K562 (cell line): ENCODE measurements around the gene RALGAPB.

Source experiments
- CCNT2 ChIP-seq: IDR thresholded peaks from 2 replicates; pipeline ENCODE4 v1.6.1; 2011; ENCODE audit warnings: borderline replicate concordance, low read depth, mild to moderate bottlenecking, moderate library complexity, mixed read lengths, low read length; ENCODE audit not compliant: insufficient read length; ENCODE audit errors: extremely low read depth
- CTCF ChIP-seq, 3 experiments: IDR thresholded peaks in 2 of 3; conservative IDR thresholded peaks in 1 of 3; 2 replicates each; pipeline ENCODE4 v1.5.1; 2011 to 2012; ENCODE audit warnings: low read length in 3 of 3, mild to moderate bottlenecking in 3 of 3, control low read depth in 2 of 3, improper control_type of control experiment in 1 of 3, inconsistent platforms in 1 of 3, low read depth in 1 of 3, mixed read lengths in 1 of 3, moderate library complexity in 1 of 3; ENCODE audit not compliant: insufficient read depth in 2 of 3
- EZH2 ChIP-seq: IDR thresholded peaks from 2 replicates; pipeline ENCODE4 v1.6.1; 2012; ENCODE audit warnings: low read depth, mild to moderate bottlenecking, inconsistent platforms, low read length, borderline replicate concordance
- POLR2AphosphoS5 ChIP-seq: IDR thresholded peaks from 2 replicates; pipeline ENCODE4 v1.6.1; 2011; ENCODE audit warnings: mild to moderate bottlenecking, low read depth, low read length, moderate library complexity; ENCODE audit not compliant: control insufficient read depth, insufficient read depth
- SIRT6 ChIP-seq: IDR thresholded peaks from one replicate; pipeline ENCODE4 v1.6.1; 2012; ENCODE audit warnings: low read depth, mild to moderate bottlenecking, control low read depth, inconsistent platforms, low read length, moderate library complexity
- ZNF609 ChIP-seq: sonication (generic); formaldehyde crosslinking; IDR thresholded peaks from 2 replicates; pipeline ENCODE4 v1.8.1; 2023; ENCODE audit warnings: missing genetic modification reagents, mild to moderate bottlenecking, borderline replicate concordance

DNA sequence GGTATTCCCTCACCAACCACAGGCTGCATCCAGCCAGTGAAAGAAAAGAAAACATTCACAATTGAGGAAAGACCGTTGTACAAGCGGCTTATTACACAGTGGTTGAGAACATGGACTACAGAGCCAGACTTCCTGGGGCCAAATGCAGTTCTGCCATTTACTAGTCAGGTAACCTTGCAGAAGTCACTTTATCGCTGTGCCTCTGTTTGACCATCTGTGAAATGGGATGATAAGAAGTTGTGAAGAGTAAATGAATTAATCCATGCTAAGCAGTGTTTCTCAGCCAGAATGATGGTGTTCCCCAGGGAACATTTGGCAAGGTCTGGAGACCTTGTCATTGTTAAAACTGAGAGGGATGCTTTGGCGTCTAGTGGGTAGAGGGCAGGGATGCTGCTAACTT lies 143.8 kb downstream of the RALGAPB start:
- TF ChIP-seq CTCF (IDR thresholded peaks at IDR 0.05 in 2 of 3, conservative IDR thresholded peaks at IDR 0.05 in 1 of 3; ENCODE audit: insufficient read depth in 2 of 3, low read depth in 1 of 3, low read length in 3 of 3): no peak
- no peak for TF ChIP-seq CCNT2
- TF ChIP-seq EZH2: no peak
- TF ChIP-seq POLR2AphosphoS5: no peak
- no peak for TF ChIP-seq ZNF609 (CRISPR knock-in tag)
- TF ChIP-seq SIRT6: no peak
